ENCODE results near the gene ARGLU1.
A peak's percentile ranks its signal among the peaks of the same experiment; 100 is the strongest.

Gene ARGLU1

DNA sequence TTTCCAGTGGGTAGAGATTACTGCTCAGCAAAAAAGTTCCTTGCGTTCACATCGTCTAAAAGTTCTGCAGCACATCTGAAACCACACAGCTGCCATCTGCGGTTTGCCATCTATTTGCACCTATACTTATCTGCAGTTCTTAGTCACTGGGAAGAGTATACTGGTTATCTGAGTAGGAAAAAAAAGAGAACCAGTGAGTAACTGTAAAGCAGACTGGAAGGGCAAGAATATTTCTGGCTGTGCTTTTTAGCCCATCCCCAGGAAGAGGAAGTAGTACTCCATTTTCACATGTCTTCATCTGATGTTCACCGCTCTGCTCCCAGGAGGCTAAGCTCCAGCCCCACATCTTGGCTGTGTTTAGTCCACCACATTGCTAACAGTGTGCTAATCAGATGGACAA, 68.0 kb downstream of the ARGLU1 start:
- no peak for DNase-seq (ENCODE audit: low spot score)

DNA sequence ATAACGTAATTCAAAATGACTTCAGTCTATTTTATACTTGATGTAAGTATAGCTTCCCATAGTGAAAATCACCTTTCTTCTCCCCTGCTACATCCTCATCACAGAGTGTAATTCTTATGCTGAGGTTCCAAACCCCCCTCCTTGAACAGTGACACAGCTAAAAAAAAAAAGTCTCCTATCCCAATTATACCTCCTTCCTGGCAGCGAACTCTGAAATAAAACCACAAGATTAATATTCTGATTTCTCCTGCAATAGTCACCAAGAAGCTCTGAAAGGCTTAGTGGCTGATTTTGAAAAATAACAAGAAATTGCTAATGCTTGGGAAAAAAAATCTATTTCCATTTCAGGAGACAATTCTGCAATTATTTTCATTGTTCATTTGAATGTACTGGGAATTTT, 68.8 kb downstream of the ARGLU1 start:
- DNase-seq (ENCODE audit: low spot score): no peak

DNA sequence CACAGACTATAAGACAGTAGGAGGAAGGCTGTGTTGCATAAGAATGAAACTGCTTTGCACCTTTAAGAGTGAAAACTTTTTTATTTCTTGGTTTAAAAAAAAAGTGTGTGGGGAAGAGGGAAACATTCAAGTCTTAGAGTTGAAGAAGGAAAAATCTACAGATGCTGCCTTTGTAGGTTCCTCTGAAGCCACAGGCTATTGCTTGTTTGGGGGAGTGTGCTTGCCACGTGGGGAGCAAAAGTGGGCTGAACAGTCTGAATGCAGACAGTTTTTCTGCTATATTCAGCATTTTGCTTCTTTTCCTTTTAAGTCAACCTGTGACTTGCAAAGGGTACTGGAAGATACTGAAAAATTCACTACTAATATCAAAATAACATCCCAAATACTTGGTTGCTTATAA, 69.4 kb downstream of the ARGLU1 start:
- no peak for DNase-seq (ENCODE audit: low spot score)

DNA sequence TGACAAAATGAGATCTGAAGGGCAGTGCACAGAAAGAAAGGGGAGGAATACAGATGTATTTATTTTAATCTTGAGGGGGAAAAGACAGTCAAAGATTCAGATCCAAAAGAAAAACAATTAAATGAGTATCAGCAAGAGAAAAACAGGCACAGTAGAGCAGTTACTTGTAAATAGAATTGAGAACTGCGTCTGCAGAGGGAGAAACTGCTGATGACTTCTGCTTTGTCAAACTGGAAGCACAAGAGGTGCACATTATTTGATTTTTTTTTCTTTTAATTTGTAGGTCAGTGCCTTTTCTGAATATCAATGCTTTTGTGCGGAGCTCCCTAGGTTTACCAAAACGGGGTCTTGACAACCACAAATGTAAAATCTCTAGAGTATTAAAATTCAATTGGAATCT, 69.8 kb downstream of the ARGLU1 start:
- no peak for DNase-seq (ENCODE audit: low spot score)

DNA sequence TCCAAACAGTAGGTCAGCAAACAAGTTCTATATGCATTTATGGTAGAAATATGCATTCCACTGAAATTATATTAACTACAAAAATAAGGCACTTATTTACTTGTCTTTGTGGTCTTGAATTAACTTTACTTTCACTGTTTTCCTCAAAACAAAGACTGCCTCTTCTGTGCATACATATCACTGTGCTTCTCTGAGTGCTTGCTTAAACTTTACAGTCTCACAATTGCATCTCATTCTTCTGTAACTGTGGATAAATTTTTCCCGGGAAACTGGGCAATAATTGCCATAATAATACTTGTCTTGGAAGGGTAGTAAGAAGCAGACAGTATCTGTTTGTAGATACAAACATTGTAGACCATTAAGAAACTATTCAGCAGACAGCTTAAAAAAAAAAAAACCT, 70.9 kb downstream of the ARGLU1 start:
- DNase-seq (ENCODE audit: low spot score): no peak

DNA sequence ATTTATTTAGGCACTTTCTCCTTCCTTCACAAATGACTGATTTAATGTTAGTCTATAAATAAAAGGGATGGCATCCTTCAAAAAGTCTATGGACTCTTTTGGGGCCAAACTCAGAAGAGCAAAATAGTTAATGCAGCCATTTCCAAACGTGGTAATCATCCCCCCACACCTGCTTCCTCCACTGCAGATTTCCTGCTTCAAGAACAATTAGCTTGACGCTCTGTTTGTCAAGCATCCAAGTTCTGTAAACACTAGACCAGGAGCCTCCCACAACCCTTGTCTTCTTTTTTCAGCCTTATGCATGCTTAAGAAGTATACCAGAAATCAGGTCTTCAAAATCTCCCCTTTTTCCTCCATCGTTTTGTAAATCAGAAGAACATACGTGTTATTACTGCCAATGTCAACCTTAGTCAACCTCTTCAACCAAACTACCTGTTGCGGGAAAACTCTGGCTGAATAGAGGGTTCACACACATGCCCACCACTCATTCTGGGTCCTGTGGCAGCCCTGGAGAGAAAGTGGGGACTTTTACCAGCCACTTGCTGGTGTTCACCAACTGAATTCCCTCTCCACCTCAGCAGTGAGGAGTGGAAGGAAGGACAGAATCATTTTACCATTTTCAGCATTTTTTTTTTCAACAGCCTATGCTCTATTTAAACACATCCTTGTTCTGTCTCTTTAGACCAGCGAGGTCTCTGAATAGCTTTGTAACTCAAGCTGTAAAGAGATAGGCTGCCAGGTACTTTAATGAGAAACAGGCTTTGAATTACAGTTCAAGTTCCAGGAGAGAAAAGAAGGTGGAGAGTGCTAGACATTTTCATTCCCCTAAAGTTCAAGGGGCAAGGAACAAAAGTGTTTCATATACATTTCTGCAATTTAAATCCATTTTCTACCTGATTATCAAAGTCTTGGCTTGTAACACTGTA, 71.6 kb downstream of the ARGLU1 start:
- DNase-seq (ENCODE audit: low spot score): no peak

DNA sequence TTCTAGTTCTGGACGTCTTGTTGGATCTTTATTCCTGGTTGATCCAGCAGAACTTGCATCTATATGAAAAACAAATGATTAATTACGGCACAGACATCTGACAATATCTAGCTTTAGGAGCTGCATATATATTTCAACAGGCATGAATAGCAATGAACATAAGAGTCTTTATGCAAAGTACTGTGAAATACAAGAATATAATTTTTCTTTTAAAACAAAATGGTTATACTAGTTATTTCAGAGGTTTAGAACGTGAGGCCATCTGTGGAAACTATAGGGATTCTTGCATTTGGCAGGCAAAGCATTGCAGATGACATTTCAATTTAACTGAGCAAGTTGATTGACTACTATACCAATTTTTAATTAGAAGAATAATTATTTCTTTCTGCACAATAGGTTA, 73.0 kb downstream of the ARGLU1 start:
- no peak for DNase-seq (ENCODE audit: low spot score)

DNA sequence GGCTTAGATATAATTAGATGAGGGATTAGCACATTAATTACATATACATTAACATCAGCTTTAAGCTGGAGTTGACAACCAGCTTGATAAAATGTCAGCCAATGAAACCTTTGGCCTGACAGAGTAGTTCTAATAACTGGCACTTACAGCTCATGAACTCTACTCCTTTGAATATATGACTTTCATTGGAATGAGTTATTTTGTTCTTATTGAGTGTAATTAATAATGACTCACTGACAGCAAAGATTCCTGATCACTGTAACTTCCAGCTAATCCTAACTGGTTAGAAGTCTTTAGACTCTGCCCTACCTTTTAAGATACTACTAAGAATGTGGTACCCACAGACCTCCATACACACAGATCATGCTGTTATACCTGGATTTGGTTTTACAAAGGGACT, 73.4 kb downstream of the ARGLU1 start:
- DNase-seq (ENCODE audit: low spot score): no peak

DNA sequence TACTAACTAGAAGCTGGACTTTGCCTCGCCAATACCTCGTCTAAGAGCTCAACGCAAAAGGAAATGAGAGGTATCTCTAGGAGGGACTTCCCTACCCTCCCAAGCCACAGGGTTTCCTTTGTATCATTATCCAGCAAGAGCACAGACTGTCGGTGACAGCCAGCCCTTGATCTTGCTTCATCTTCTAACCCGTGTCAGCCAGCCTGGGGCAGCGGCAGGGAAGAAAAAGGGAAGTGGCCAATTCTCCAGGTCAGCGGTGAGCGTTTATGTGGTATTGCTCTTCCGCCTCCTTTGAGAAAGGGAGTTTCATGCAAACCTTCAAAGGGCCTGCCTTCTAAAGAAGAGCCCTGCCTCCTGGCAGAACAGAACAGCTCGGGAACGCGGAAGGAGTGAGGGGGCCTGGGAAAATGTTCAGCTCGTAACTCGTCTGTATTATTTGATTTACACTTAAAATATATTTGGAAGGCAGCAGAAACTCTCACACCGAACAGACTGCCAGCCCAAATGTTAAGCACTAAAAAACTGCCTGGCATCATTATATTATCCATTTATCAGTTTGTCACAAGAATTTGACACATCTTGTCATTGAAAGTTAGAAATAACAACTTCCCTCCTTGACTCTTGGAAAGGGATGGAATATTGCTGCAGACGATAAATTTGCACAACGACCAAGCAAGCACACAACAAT, 74.3 kb downstream of the ARGLU1 start:
- peak; percentile 10 for DNase-seq (ENCODE audit: low spot score)

DNA sequence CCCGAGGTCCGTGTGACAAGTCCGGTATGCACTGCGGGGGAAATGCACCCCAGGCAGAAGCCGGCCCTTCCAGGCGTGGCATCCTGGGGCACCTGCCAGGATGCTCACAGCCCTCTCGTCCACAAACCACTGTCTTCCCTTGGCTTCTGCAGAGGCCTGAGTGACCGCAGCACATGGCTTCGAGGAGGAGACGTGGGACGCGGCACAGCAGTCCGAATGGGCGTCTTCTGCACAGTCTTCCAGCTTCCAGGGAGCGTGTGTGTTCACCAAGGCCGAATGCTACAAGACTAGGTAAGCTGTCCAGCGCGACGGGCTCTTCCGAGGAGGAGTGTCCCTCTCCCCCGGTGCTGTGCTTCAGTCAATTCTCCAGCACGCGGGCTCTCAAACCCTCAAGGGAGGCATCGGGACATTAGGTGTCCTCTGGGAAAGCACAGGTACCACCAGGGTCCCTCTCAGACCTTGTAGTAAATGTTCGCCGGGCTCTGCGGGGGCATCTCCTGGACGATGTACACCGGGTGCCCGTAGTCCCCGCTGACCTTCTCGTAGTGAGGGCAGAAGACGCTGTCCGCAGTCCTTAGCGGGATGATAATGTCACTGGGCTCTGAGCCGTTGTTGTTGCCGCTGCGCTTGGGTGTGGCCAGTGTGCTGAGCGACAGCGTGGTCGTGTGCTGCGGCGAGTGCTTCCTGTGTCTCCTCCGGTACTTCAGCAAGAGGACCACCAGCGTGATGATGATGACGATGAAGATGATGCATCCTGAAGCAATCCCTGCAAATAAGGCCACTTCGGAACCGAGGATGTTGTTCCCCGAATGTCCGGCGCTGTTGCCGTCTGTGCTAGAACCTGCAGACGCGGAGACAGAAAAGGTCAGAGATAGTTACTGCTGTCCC, 75.1 kb downstream of the ARGLU1 start:
- DNase-seq (ENCODE audit: low spot score): no peak

DNA sequence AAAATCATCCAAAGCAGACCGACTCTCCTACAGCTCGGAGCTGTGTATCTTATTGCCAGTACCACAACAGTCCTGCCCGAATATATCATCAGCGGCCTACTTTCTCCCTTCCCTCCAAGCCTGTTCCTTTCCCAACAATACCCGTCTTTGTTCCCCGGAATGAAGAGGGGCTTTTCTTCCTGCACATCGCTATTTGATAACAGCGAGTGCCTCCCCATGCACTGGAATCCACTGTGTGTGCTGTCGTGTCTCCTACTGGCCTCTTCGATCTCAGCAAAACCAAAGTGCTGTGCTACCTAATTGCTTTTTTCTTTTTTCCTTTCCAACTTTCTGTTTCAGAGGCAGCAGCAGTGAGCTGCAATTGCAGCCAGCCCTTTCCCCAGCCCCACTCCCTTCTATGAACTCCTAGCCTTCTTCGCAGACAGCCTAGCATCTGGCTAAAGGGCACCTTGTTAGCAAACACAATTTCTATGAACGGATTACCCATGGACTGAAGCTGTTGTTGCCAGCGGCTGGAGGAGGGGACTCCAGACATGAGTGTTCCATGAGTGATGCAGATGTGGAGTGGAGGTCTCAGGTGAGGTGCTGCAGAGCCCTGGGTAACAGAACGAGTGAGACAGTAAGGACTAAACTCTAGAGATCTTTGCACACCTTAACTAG, 75.9 kb downstream of the ARGLU1 start:
- DNase-seq (ENCODE audit: low spot score): no peak

All from CD4-positive, alpha-beta T cell treated with Interleukin-2 at 100 ng/mL for 4 hours (primary cell).